GM19023 (cell line): ENCODE results near the gene KCNN3.
"Not testable (repeated sequence)": the region's sequence is repeated elsewhere in the genome, so short reads cannot be mapped to it uniquely, and the experiment has no call there.

Source experiments
- ATAC-seq: cut with Tn5 transposase; IDR thresholded peaks from one replicate; pipeline ENCODE4 v1.9.1; 2021; ENCODE audit warnings: mild to moderate bottlenecking, moderate library complexity; ENCODE audit not compliant: unreplicated experiment

The KCNN3 gene

DNA sequence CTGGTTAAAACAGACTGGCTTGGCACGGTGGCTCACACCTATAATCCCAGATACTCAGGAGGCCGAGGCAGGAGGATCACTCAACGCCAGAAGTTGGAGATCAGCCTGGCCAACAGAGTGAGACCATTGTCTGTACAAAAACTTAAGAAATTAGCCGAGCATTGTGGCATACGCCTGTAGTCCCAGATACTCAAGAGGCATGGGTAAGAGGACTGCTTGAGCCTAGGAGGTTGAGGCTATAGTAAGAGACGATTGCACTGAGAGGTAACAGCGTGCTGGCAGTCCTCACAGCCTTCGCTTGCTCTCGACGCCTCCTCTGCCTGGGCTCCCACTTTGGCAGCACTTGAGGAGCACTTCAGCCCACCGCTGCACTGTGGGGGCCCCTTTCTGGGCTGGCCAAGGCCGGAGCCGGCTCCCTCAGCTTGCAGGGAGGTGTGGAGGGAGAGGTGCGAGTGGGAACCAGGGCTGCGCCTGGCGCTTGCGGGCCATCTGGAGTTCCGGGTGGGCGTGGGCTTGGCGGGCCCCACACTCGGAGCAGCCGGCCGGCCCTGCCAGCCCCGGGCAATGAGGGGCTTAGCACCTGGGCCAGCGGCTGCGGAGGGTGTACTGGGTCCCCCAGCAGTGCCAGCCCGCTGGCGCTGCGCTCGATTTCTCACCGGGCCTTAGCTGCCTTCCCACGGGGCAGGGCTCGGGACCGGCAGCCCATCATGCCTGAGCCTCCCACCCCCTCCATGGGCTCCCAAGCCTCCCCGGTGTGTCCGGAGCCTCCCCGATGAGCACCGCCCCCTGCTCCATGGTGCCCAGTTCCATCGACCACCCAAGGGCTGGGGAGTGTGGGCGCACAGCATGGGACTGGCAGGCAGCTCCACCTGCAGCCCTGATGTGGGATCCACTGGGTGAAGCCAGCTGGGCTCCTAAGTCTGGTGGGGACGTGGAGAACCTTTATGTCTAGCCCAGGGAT is 199.5 kb downstream of the KCNN3 start:
- not testable (repeated sequence) for ATAC-seq

DNA sequence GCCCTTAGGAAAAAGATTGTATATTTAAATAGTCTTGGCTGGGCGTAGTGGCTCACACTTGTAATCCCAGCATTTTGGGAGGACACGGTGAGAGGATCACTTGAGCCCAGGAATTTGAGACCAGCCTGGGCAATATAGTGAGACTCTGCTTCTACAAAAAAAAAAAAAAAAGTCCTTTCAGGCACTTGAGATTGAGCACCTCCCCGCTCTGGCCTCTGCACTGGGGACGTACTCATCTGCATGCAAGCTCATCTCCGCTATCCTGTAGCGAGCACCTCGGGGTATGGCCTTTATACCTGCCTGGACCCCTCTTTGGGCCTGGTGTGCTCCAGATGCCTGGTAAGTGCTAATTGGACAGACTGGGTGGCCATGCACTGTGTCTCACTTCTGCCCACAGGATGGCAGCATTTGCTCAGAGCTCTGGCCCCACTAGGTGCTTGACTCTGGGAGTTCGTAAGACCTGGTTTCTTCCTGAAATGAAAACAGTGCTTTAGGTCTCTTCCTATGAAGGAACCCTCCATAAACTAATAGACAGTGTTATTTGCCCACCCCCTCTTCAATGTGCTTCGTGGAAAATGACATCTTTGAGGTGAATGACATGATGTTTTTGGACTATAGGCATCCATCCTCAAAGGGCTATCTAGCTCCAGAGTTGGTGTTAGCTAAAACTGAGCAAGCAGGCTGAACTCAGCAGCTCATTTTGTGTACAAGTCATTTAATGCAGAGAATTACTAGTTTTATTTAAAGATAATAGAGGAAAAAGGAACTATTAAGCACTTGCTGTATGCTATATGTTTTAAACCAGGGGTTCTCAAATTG is 200.4 kb downstream of the KCNN3 start:
- ATAC-seq, result peak; percentile 79

DNA sequence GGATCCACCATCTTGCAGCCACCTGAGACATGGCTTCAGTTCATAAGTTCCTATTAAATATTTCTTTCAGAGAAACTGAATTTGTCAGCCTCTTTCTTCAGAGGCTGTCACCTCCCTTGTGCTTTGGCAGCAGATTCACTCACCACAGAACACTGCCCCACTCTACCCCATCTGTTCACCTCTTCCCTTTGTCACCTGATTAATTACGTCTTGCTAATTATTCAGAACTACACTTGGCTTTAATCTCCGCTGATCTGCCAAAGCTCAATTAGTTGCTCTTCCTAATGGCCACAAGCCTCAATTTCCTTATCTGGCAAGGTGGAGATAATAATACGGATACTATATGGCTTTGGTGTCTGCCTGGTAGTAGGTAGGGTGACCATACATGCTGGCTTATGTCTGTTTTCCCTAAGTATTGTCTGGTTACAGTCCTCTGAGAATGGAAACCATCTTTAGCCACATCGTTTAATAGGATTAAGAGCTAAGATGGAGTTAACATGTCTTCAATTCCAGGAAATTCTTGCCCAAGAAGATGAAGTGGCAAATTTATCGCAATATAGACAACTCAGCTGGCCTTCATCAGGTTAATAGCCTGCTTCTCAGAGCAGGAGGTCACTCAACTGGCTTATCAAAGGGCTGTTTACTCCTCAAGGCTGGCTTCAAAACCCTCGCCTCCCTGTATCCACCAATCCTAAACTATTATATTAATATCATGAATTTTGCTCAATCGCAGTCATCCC is 203.9 kb downstream of the KCNN3 start:
- ATAC-seq, result no peak

DNA sequence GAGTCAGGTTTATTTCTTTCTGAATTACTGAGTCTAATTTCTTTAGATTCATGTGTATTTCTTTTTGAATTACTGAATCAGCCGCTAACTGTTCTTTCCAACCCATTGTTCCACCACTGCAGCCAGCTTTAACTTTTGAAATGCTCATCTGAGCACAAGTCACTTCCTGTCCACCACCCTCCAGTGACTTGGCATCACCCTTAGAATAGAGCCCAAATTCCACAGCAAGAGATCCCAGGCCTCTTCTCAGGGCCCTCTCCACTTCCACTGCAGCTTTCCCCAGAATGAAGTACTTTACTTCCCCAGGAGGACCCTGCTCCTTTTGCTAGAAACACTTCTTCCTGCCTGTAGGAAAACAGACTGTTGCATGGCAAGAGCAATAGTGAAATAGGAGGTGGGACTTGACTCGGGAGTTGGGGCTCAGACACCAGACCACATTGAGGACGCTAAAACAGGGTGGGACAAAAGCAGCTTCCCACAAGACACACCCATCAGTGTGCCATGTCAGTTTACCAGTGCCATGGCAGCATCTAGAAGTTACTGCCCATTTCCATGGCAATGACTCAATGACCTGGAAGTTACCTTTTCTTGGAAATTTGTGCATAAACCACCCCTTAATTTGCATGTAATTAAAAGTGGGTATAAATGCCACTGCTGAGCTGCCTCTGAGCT is 205.6 kb downstream of the KCNN3 start:
- ATAC-seq, result no peak

DNA sequence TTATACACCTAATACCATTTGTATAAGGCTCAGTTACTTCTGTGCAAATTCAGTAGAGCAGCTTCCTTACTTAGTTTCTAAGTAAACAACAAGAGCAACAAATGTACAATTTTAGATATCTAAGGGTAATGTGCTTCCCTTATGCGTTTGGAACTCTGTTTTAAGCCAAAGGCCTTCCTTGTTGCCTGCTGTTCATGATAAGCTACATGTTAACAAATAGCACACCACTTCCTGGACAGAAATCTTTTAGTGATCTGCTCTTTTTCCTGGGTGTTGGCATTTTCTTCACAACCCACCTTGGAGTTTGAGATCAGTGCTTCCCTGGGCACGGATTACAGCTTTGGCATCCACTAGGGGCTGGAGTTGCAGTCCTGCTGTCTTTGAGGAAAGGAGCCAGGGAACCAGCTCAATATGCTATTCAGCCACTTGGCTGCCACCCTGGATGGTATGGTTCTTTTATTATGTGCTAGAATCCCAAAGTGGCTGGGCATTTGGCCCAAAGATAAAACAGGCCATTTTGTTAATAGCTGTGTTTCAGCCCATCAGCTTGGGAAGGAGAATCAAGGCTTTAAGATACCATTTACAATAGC is 206.5 kb downstream of the KCNN3 start:
- no peak for ATAC-seq

DNA sequence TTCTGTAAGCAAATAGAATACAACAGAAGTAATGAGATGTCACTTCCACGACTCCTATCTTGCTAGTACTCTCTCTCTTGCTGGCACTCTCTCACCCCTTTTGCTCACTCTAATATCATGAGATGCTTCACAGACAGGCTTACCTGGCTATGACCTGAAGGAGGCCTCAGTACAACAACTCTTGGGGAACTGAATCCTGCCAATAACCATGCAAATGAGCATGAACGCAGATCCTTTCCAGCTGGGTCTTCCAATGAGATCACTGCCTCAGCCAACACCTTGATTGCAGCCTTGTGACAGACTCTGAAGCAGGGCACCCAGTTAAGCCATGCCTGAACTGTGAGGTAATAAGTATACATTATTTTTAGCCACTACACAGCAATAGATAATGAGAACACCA is 209.0 kb downstream of the KCNN3 start:
- no peak for ATAC-seq

DNA sequence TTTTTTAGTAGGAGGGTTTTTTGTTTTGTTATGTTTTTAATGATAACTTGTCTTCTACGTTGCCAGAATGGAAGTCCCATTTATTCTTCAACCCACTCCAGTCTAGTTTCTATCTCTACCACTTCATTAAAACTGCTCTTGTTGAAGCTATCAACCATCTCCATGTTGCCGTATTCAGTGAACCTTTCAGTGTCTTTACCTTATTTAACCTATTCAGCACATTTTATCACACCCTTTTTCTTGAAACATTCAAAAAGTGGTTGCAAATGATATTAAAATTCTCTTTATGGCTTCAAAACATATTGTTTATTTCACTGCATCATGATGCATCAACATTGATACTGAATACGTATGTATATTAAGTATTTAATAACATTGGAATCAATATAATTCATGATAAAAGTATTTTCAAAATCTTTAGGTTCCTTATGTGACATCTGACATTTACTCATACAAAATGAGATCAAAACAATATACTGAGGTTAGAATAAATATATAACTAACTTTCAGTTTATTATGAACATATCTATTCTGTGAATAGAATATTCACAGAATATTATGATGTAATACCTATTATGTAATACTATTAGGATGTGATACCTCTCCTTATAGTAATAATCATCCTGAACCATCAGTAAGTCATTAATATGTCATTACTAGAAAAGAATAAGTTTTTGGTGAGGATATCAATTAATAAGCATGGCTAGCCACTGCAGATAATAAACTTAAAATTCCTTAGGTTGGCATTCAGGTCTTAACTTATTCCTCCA is 210.1 kb downstream of the KCNN3 start:
- no peak for ATAC-seq

DNA sequence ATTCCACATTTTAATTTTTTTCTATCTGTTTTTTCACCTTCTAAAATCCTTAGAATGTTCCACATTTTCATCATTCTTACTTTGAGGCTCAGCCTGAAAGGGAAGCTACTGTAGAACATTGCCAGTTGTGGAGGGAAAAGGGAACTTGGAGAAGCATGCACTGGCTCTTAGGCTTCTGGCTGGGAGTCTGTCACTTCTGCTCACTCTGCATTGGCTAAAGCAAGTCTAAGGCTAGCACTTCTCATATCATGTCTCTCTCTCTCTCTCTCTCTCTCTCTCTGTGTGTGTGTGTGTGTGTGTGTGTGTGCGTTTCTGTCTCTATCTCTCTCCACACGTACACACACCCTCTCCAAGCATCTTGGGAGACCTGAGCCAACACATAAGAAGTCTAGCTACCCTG is 212.5 kb downstream of the KCNN3 start:
- no peak for ATAC-seq

DNA sequence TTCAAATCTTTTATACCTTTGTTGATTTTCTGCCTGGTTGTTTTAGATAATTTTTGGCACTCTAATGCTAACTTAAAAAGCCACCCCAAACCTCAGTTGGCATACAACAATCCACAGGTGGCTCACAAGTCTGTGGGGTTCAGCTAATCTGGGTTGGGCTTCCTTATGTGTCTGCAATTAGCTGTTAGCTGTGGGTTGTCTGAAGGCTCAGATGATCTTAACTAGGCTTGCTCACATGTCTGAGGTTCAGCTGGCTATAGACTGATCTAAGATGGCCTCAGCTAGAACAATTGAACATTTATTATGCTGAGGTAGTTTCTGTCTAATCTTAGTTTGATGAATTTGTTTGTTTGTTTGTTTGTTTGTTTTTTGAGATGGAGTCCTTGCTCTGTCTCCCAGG is 217.2 kb downstream of the KCNN3 start:
- no peak for ATAC-seq
